H9 (cell line): ENCODE results near the gene TM9SF1. TPM values are rescaled to one million over a fixed set of nuclear protein-coding genes. Genes with fewer than 3 reads are reported as not detected.

Experiments
- DNase-seq: peaks from one replicate; pipeline ENCODE4 v3.0.0-alpha.2; 2017
- H2AFZ ChIP-seq: one replicate; pipeline ENCODE4 v1.6.1; 2013; ENCODE audit warnings: mild to moderate bottlenecking, low read length, control low read depth, moderate library complexity
- H2AK5ac ChIP-seq: 2 replicates; pipeline ENCODE4 v1.6.1; 2013; ENCODE audit warnings: low read length, control low read depth, mixed read lengths; ENCODE audit not compliant: insufficient read length
- H2BK120ac ChIP-seq: one replicate; pipeline ENCODE4 v1.6.1; 2013; ENCODE audit warnings: low read depth, mild to moderate bottlenecking, low read length, control low read depth, inconsistent platforms; ENCODE audit not compliant: poor library complexity, severe bottlenecking
- H2BK12ac ChIP-seq: 2 replicates; pipeline ENCODE4 v1.6.1; 2013; ENCODE audit warnings: low read length, control low read depth, mixed read lengths, low read depth; ENCODE audit not compliant: insufficient read length
- H2BK15ac ChIP-seq: 2 replicates; pipeline ENCODE4 v1.6.1; 2013; ENCODE audit warnings: low read depth, low read length, control low read depth
- H2BK20ac ChIP-seq: one replicate; pipeline ENCODE4 v1.6.1; 2013; ENCODE audit warnings: low read depth, mild to moderate bottlenecking, low read length, control low read depth, inconsistent platforms; ENCODE audit not compliant: poor library complexity, severe bottlenecking
- H2BK5ac ChIP-seq: 2 replicates; pipeline ENCODE4 v1.6.1; 2013; ENCODE audit warnings: low read length, control low read depth, mixed read lengths; ENCODE audit not compliant: insufficient read length
- H3K14ac ChIP-seq: 2 replicates; pipeline ENCODE4 v1.6.1; 2013; ENCODE audit warnings: low read length, control low read depth; ENCODE audit not compliant: insufficient read depth
- H3K18ac ChIP-seq: 2 replicates; pipeline ENCODE4 v1.6.1; 2013; ENCODE audit warnings: low read depth, mild to moderate bottlenecking, mixed read lengths, low read length, control low read depth; ENCODE audit not compliant: insufficient read length
- H3K23ac ChIP-seq: 2 replicates; pipeline ENCODE4 v1.6.1; 2013; ENCODE audit warnings: low read length, control low read depth, mixed read lengths, low read depth; ENCODE audit not compliant: insufficient read length
- H3K23me2 ChIP-seq: 2 replicates; pipeline ENCODE4 v1.6.1; 2013; ENCODE audit warnings: low read depth, mild to moderate bottlenecking, mixed read lengths, low read length, control low read depth; ENCODE audit not compliant: insufficient read length, poor library complexity, severe bottlenecking
- H3K27ac ChIP-seq: 2 replicates; pipeline ENCODE4 v1.5.1; 2013; ENCODE audit warnings: low read length, control low read depth, mixed read lengths, low read depth; ENCODE audit not compliant: insufficient read length
- H3K27me3 ChIP-seq: 2 replicates; pipeline ENCODE4 v1.6.1; 2013; ENCODE audit warnings: low read length, control low read depth, inconsistent platforms; ENCODE audit not compliant: insufficient read depth
- H3K4ac ChIP-seq: 2 replicates; pipeline ENCODE4 v1.6.1; 2013; ENCODE audit warnings: low read depth, mild to moderate bottlenecking, control low read depth, inconsistent platforms, low read length, moderate library complexity
- H3K4me1 ChIP-seq: 2 replicates; pipeline ENCODE4 v1.6.1; 2013; ENCODE audit warnings: low read length, control low read depth, inconsistent platforms; ENCODE audit not compliant: insufficient read depth
- H3K4me2 ChIP-seq: 2 replicates; pipeline ENCODE4 v1.6.1; 2013; ENCODE audit warnings: low read length, control low read depth, mixed read lengths; ENCODE audit not compliant: insufficient read length, insufficient read depth
- H3K56ac ChIP-seq: 2 replicates; pipeline ENCODE4 v1.6.1; 2013; ENCODE audit warnings: low read depth, mild to moderate bottlenecking, mixed read lengths, low read length, control low read depth; ENCODE audit not compliant: insufficient read length
- H3K79me1 ChIP-seq: 2 replicates; pipeline ENCODE4 v1.6.1; 2013; ENCODE audit warnings: low read depth, mild to moderate bottlenecking, moderate library complexity, low read length, control low read depth, inconsistent platforms; ENCODE audit not compliant: insufficient read depth, poor library complexity, severe bottlenecking
- H3K79me2 ChIP-seq: 2 replicates; pipeline ENCODE4 v1.6.1; 2013; ENCODE audit warnings: low read length, control low read depth, inconsistent platforms; ENCODE audit not compliant: insufficient read depth
- H3K9ac ChIP-seq: 2 replicates; pipeline ENCODE4 v1.6.1; 2013; ENCODE audit warnings: low read length, control low read depth, mixed read lengths; ENCODE audit not compliant: insufficient read length; ENCODE audit errors: extremely low read depth
- H3K9me3 ChIP-seq: one replicate; pipeline ENCODE4 v1.6.1; 2013; ENCODE audit warnings: low read depth, low read length, inconsistent platforms; ENCODE audit not compliant: control insufficient read depth
- H3T11ph ChIP-seq: one replicate; pipeline ENCODE4 v1.6.1; 2013; ENCODE audit warnings: mild to moderate bottlenecking, low read length, control low read depth, inconsistent platforms
- H4K20me1 ChIP-seq: one replicate; pipeline ENCODE4 v1.6.1; 2013; ENCODE audit not compliant: control insufficient read depth, insufficient read length, insufficient read depth
- H4K5ac ChIP-seq: 2 replicates; pipeline ENCODE4 v1.6.1; 2013; ENCODE audit warnings: low read depth, mild to moderate bottlenecking, mixed read lengths, low read length, control low read depth; ENCODE audit not compliant: insufficient read length
- H4K8ac ChIP-seq: replicated peaks from 2 replicates; pipeline ENCODE4 v1.6.1; 2013; ENCODE audit warnings: low read length, control low read depth, mixed read lengths, low read depth; ENCODE audit not compliant: insufficient read length
- H4K91ac ChIP-seq: 2 replicates; pipeline ENCODE4 v1.6.1; 2013; ENCODE audit warnings: low read depth, mild to moderate bottlenecking, moderate library complexity, mixed read lengths, low read length, control low read depth; ENCODE audit not compliant: insufficient read length
- H3K27ac Mint-ChIP-seq, 3 experiments: 2 replicates in 2 of 3; 3 replicates in 1 of 3; pipeline ENCODE4 v1.8.0; 2020 to 2021; ENCODE audit warnings: mixed read lengths in 3 of 3, mild to moderate bottlenecking in 1 of 3, moderate library complexity in 1 of 3
- H3K27me3 Mint-ChIP-seq: 2 replicates; pipeline ENCODE4 v1.8.0; 2021; ENCODE audit warnings: low read depth, mild to moderate bottlenecking, moderate library complexity, mixed read lengths
- H3K36me3 Mint-ChIP-seq, 3 experiments: 2 replicates in 2 of 3; 3 replicates in 1 of 3; pipeline ENCODE4 v1.8.0; 2020 to 2021; ENCODE audit warnings: low read depth in 3 of 3, mixed read lengths in 3 of 3; ENCODE audit not compliant: insufficient read depth in 1 of 3
- H3K4me1 Mint-ChIP-seq, 2 experiments: 2 replicates each; pipeline ENCODE4 v1.8.0; 2020; ENCODE audit warnings: mixed read lengths in 2 of 2
- H3K4me3 Mint-ChIP-seq, 2 experiments: 2 replicates in 1 of 2; 3 replicates in 1 of 2; pipeline ENCODE4 v1.8.0; 2020 to 2021; ENCODE audit warnings: mild to moderate bottlenecking in 2 of 2, mixed read lengths in 2 of 2, moderate library complexity in 1 of 2
- H3K9me3 Mint-ChIP-seq, 2 experiments: 2 replicates in 1 of 2; 3 replicates in 1 of 2; pipeline ENCODE4 v1.8.0; 2020; ENCODE audit warnings: mild to moderate bottlenecking in 2 of 2, mixed read lengths in 2 of 2, moderate library complexity in 1 of 2
- CTCF ChIP-seq: fragments of 200-600 bp; sonication (generic); conservative IDR thresholded peaks from 3 replicates; pipeline ENCODE4 v1.8.0; 2021; ENCODE audit warnings: antibody characterized with exemption, mild to moderate bottlenecking
- WGBS: extraction: QIAGEN DNeasy Blood & Tissue Kit; methylation state at CpG from one replicate; pipeline ENCODE4 v1.1.7; 2013; ENCODE audit warnings: missing lambda C conversion rate, low lambda C conversion rate, mixed read lengths; ENCODE audit not compliant: insufficient read length; ENCODE audit errors: extremely low coverage; 5-methylcytosine and 5-hydroxymethylcytosine counted together
- total RNA-seq: library from RNA; stranded (reverse); gene quantifications from 2 replicates; pipeline ENCODE4 v1.2.1, GENCODE V29; 2021

The TM9SF1 gene
- total RNA-seq, 1 experiment from 2014 or later: 31.6 TPM

- H3K79me2 ChIP-seq: no peaks in the 10 kb centered on the region
- H3K23me2 ChIP-seq: no peaks in the 10 kb centered on the region
- H2AK5ac ChIP-seq: no peak overlapping the region
- Mint-ChIP-seq H3K27ac (no peak overlapping the region), H3K27me3 (no peaks in the 10 kb centered on the region), H3K36me3 (peaks cover 17 to 64% (median 52%) of the 10 kb centered on the region in 3 experiments), H3K9me3 (no peaks in the 10 kb centered on the region), H3K4me1 (peaks cover 22 to 25% of the 10 kb centered on the region in 2 experiments), H3K4me3 (no peak overlapping the region)
- no peak overlapping the region for H2BK20ac ChIP-seq
- no peak overlapping the region for H3T11ph ChIP-seq
- H2BK12ac ChIP-seq: no peak overlapping the region
- no peak overlapping the region for H3K4me2 ChIP-seq
- H3K27ac ChIP-seq: no peak overlapping the region
- H3K27me3 ChIP-seq: no peaks in the 10 kb centered on the region
- no peak for TF ChIP-seq CTCF
- H3K9ac ChIP-seq: no peak overlapping the region
- no peak overlapping the region for H3K23ac ChIP-seq
- H2BK5ac ChIP-seq: no peak overlapping the region
- H2BK120ac ChIP-seq: no peak overlapping the region
- H3K79me1 ChIP-seq: peaks cover 4% of the 10 kb centered on the region
- no peak overlapping the region for H3K14ac ChIP-seq
- no peak for DNase-seq
- H4K91ac ChIP-seq: no peak overlapping the region
- H3K4ac ChIP-seq: no peak overlapping the region
- no peak overlapping the region for H2AFZ ChIP-seq
- H4K20me1 ChIP-seq: no peaks in the 10 kb centered on the region
- no peak overlapping the region for H4K8ac ChIP-seq
- no peaks in the 10 kb centered on the region; the same call in 1 of the 2 replicates for H3K4me1 ChIP-seq
- H3K9me3 ChIP-seq: no peaks in the 10 kb centered on the region
- H2BK15ac ChIP-seq: no peak overlapping the region
- H3K18ac ChIP-seq: no peak overlapping the region
- H4K5ac ChIP-seq: no peak overlapping the region
- no peak overlapping the region for H3K56ac ChIP-seq
- no CpG with 5 or more reads among the region's 10 CpGs for WGBS
These were observed 4.8 kb downstream of the TM9SF1 start for GRCh38 chr14:24190416-24190815.
